ENCODE results near the gene COL2A1.

The COL2A1 gene

GRCh38 chr12:47975036-47975620 lies 29.1 kb downstream of the COL2A1 start:
- TF ChIP-seq CTCF (IDR thresholded peaks at IDR 0.05; ENCODE audit: low read depth, low read length), result no peak
- H3K4me3 ChIP-seq (replicated peaks in 1 of 2; ENCODE audit: low read depth in 2 of 2, low read length in 2 of 2), result no peak overlapping the region
- no peak for DNase-seq (ENCODE audit: low read depth in 2 of 2)

GRCh38 chr12:47973870-47974269 lies 30.4 kb downstream of the COL2A1 start:
- DNase-seq (ENCODE audit: low read depth in 2 of 2), result no peak
- no peak overlapping the region for H3K4me3 ChIP-seq (replicated peaks in 1 of 2; ENCODE audit: low read depth in 2 of 2, low read length in 2 of 2)
- no peak for TF ChIP-seq CTCF (IDR thresholded peaks at IDR 0.05; ENCODE audit: low read depth, low read length)

DNA sequence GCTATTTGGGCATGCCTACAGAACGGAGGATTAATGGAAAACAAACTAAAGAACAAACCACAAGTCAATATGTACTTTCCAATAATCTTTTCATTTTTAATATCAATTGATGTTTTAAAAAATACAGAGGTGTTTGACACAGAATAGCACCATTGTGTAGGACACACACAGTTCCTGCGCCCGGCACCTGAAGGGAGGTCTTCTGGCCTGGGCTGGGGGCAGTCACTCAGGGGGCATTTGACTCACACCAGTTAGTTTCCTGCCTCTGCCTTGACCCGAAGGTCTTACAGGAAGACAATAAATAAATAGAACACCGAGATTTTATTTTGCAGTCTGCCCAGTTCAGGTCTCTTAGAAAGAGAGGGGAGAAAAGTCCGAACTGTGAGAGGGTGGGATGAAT lies 31.4 kb downstream of the COL2A1 start:
- no peak overlapping the region for H3K4me3 ChIP-seq (replicated peaks in 1 of 2; ENCODE audit: low read depth in 2 of 2, low read length in 2 of 2)
- DNase-seq (ENCODE audit: low read depth in 2 of 2), result no peak
- TF ChIP-seq CTCF (IDR thresholded peaks at IDR 0.05; ENCODE audit: low read depth, low read length), result no peak

GRCh38 chr12:47970843-47971242 lies 33.4 kb downstream of the COL2A1 start:
- no peak overlapping the region for H3K4me3 ChIP-seq (replicated peaks in 1 of 2; ENCODE audit: low read depth in 2 of 2, low read length in 2 of 2)
- no peak for TF ChIP-seq CTCF (IDR thresholded peaks at IDR 0.05; ENCODE audit: low read depth, low read length)
- no peak for DNase-seq (ENCODE audit: low read depth in 2 of 2)

- DNase-seq (ENCODE audit: low read depth in 2 of 2), result no peak
- no peak overlapping the region for H3K4me3 ChIP-seq (replicated peaks in 1 of 2; ENCODE audit: low read depth in 2 of 2, low read length in 2 of 2)
- TF ChIP-seq CTCF (IDR thresholded peaks at IDR 0.05; ENCODE audit: low read depth, low read length), result no peak
Observed at GRCh38 chr12:47969845-47970244, 34.4 kb downstream of the COL2A1 start.

DNA sequence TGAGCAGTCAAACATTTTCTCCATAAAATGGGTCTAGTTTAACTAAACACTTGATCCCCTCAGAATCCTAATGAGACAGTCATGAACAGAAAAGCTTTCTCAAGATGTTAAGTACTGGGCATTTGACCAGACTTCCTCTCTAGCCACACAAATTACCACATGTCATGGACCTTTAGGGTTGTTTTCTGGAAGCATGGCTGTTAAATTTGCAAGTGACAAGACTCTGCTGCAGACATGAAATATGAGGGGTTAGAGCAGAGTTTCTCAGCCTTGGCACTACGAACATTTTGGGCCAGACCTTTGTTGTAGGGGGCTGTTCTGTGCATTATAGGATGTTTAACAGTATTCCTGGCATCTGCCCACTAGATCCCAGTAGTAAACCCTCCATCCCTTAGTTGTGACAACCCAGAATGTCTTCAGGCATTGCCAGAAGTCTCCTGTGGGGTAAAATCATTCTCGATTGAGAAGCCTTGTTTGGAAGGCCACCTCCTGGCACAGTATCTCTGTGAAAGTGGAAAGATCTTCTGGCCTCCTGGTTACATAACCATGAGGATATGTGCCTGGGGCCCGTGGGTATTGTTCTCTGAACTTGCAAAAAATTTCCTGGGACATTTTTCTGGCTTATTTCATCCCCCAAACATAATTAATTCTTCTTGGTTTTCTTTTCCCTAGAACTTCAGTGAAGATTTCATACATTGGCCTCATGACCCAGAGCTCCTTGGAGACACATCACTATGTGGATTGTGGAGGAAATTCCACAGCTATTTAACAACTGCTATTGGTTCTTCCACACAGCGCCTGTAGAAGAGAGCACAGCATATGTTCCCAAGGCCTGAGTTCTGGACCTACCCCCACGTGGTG lies 36.6 kb downstream of the COL2A1 start:
- H3K4me3 ChIP-seq (replicated peaks in 1 of 2; ENCODE audit: low read depth in 2 of 2, low read length in 2 of 2), result no peak overlapping the region
- peak; percentile 61 to 69 for DNase-seq (ENCODE audit: low read depth in 2 of 2)
- no peak for TF ChIP-seq CTCF (IDR thresholded peaks at IDR 0.05; ENCODE audit: low read depth, low read length)
